ENCODE data around the gene ZMIZ1.

Gene ZMIZ1

GRCh38 chr10:79231908-79232307, 163.1 kb downstream of the ZMIZ1 start:
- peaks cover 0 to 4% of the 10 kb centered on the region in 2 donors for H3K27me3 Mint-ChIP-seq
- ATAC-seq (replicated peaks) (no peak), DNase-seq (no peak)
- H3K27ac Mint-ChIP-seq: no peak overlapping the region
- H3K4me3 Mint-ChIP-seq: no peak overlapping the region
- peaks cover 2 to 3% of the 10 kb centered on the region in 2 donors for H3K36me3 Mint-ChIP-seq
- H3K9me3 Mint-ChIP-seq: no peaks in the 10 kb centered on the region
- peaks cover 30 to 31% of the 10 kb centered on the region in 2 donors for H3K4me1 Mint-ChIP-seq

GRCh38 chr10:79232864-79233263, 164.1 kb downstream of the ZMIZ1 start:
- no peak for DNase-seq
- H3K4me3 Mint-ChIP-seq: no peak overlapping the region
- peak overlapping the region; percentile 25 for H3K27ac Mint-ChIP-seq
- no peak for ATAC-seq (replicated peaks)
- peaks cover 0 to 2% of the 10 kb centered on the region in 2 donors for H3K36me3 Mint-ChIP-seq
- H3K9me3 Mint-ChIP-seq: no peaks in the 10 kb centered on the region
- peaks cover 0 to 4% of the 10 kb centered on the region in 2 donors for H3K27me3 Mint-ChIP-seq
- peaks cover 25 to 29% of the 10 kb centered on the region in 2 donors for H3K4me1 Mint-ChIP-seq

- no peak for DNase-seq
- Mint-ChIP-seq H3K27ac (no peak overlapping the region), H3K36me3 (peaks cover 0 to 2% of the 10 kb centered on the region in 2 donors), H3K4me3 (no peak overlapping the region), H3K4me1 (peaks cover 11 to 17% of the 10 kb centered on the region in 2 donors), H3K9me3 (no peaks in the 10 kb centered on the region), H3K27me3 (peaks cover 0 to 4% of the 10 kb centered on the region in 2 donors)
- ATAC-seq (replicated peaks): no peak
These were observed 165.9 kb downstream of the ZMIZ1 start for GRCh38 chr10:79234391-79235315.

- Mint-ChIP-seq H3K4me1 (peaks cover 9 to 16% of the 10 kb centered on the region in 2 donors), H3K4me3 (no peak overlapping the region), H3K9me3 (no peaks in the 10 kb centered on the region), H3K27me3 (no peaks in the 10 kb centered on the region), H3K27ac (no peak overlapping the region), H3K36me3 (peaks cover 0 to 2% of the 10 kb centered on the region in 2 donors)
- DNase-seq: no peak
- no peak for ATAC-seq (replicated peaks)
These were observed 167.1 kb downstream of the ZMIZ1 start for GRCh38 chr10:79235765-79236432.

GRCh38 chr10:79236433-79236765, 167.6 kb downstream of the ZMIZ1 start:
- Mint-ChIP-seq H3K4me3 (no peak overlapping the region), H3K27ac (no peak overlapping the region)

GRCh38 chr10:79237454-79238157, 168.8 kb downstream of the ZMIZ1 start:
- Mint-ChIP-seq H3K4me3 (no peak overlapping the region), H3K9me3 (no peaks in the 10 kb centered on the region), H3K36me3 (peaks cover 2 to 9% of the 10 kb centered on the region in 2 donors), H3K27me3 (no peaks in the 10 kb centered on the region), H3K27ac (no peak overlapping the region), H3K4me1 (peaks cover 17 to 29% of the 10 kb centered on the region in 2 donors)
- ATAC-seq (replicated peaks) (no peak), DNase-seq (no peak)

More at GRCh38 chr10:79236433-79236765, 167.6 kb downstream of the ZMIZ1 start:
- no peak for ATAC-seq (replicated peaks)
- Mint-ChIP-seq H3K36me3 (peaks cover 2 to 5% of the 10 kb centered on the region in 2 donors), H3K27me3 (no peaks in the 10 kb centered on the region), H3K9me3 (no peaks in the 10 kb centered on the region), H3K4me1 (peaks cover 14 to 21% of the 10 kb centered on the region in 2 donors)
- DNase-seq: no peak

GRCh38 chr10:79238158-79238520, 169.4 kb downstream of the ZMIZ1 start:
- H3K4me3 Mint-ChIP-seq: no peak overlapping the region
- DNase-seq (no peak), ATAC-seq (replicated peaks) (no peak)
- H3K27ac Mint-ChIP-seq: peak overlapping the region; percentile 25
- H3K9me3 Mint-ChIP-seq: no peaks in the 10 kb centered on the region
- H3K4me1 Mint-ChIP-seq: peaks cover 17 to 29% of the 10 kb centered on the region in 2 donors
- peaks cover 2 to 9% of the 10 kb centered on the region in 2 donors for H3K36me3 Mint-ChIP-seq
- H3K27me3 Mint-ChIP-seq: no peaks in the 10 kb centered on the region

GRCh38 chr10:79238606-79239005, 169.8 kb downstream of the ZMIZ1 start:
- Mint-ChIP-seq H3K36me3 (peaks cover 2 to 9% of the 10 kb centered on the region in 2 donors), H3K9me3 (no peaks in the 10 kb centered on the region), H3K4me3 (no peak overlapping the region), H3K27ac (no peak overlapping the region), H3K27me3 (no peaks in the 10 kb centered on the region), H3K4me1 (peaks cover 16 to 29% of the 10 kb centered on the region in 2 donors)
- DNase-seq (no peak), ATAC-seq (replicated peaks) (no peak)

GRCh38 chr10:79239275-79239779, 170.6 kb downstream of the ZMIZ1 start:
- DNase-seq: no peak
- Mint-ChIP-seq H3K27ac (no peak overlapping the region), H3K36me3 (peaks cover 7 to 16% of the 10 kb centered on the region in 2 donors), H3K9me3 (no peaks in the 10 kb centered on the region), H3K4me1 (peaks cover 21 to 36% of the 10 kb centered on the region in 2 donors), H3K27me3 (no peaks in the 10 kb centered on the region), H3K4me3 (no peak overlapping the region)
- no peak for ATAC-seq (replicated peaks)

GRCh38 chr10:79239924-79240581, 171.3 kb downstream of the ZMIZ1 start:
- H3K4me3 Mint-ChIP-seq: no peak overlapping the region
- DNase-seq: no peak

GRCh38 chr10:79241629-79241989, 172.8 kb downstream of the ZMIZ1 start:
- peaks cover 38 to 59% of the 10 kb centered on the region in 2 donors for H3K4me1 Mint-ChIP-seq
- H3K27ac Mint-ChIP-seq: peak overlapping the region; percentile 96
- peak overlapping the region; percentile 85 to 90 for H3K4me3 Mint-ChIP-seq
- no peak for ATAC-seq (replicated peaks)
- H3K36me3 Mint-ChIP-seq: peaks cover 24 to 36% of the 10 kb centered on the region in 2 donors
- H3K27me3 Mint-ChIP-seq: no peaks in the 10 kb centered on the region
- H3K9me3 Mint-ChIP-seq: no peaks in the 10 kb centered on the region
- DNase-seq: no peak

More at GRCh38 chr10:79239924-79240581, 171.3 kb downstream of the ZMIZ1 start:
- Mint-ChIP-seq H3K27me3 (no peaks in the 10 kb centered on the region), H3K36me3 (peaks cover 12 to 23% of the 10 kb centered on the region in 2 donors), H3K27ac (peak overlapping the region; percentile 48), H3K4me1 (peaks cover 27 to 43% of the 10 kb centered on the region in 2 donors), H3K9me3 (no peaks in the 10 kb centered on the region)
- no peak for ATAC-seq (replicated peaks)

- peak overlapping the region; percentile 96 for H3K27ac Mint-ChIP-seq
- H3K27me3 Mint-ChIP-seq: no peaks in the 10 kb centered on the region
- peaks cover 24 to 40% of the 10 kb centered on the region in 2 donors for H3K36me3 Mint-ChIP-seq
- peaks cover 41 to 63% of the 10 kb centered on the region in 2 donors for H3K4me1 Mint-ChIP-seq
- ATAC-seq (replicated peaks) (peak; percentile 48 to 59), DNase-seq (peak; percentile 79)
- H3K4me3 Mint-ChIP-seq: peak overlapping the region; percentile 85 to 90
- H3K9me3 Mint-ChIP-seq: no peaks in the 10 kb centered on the region
These were observed 173.3 kb downstream of the ZMIZ1 start for GRCh38 chr10:79241990-79242619.

GRCh38 chr10:79242620-79243152, 173.9 kb downstream of the ZMIZ1 start:
- Mint-ChIP-seq H3K4me1 (peaks cover 44 to 69% of the 10 kb centered on the region in 2 donors), H3K4me3 (peak overlapping the region; percentile 85 to 90), H3K9me3 (no peaks in the 10 kb centered on the region), H3K27ac (peak overlapping the region; percentile 96), H3K36me3 (peaks cover 25 to 42% of the 10 kb centered on the region in 2 donors), H3K27me3 (no peaks in the 10 kb centered on the region)
- DNase-seq: peak; percentile 80
- ATAC-seq (replicated peaks): peak; percentile 53 to 62

All from stimulated activated naive B cell treated with anti-CD40 and anti-IgM and Interleukin-4, amounts not matched to agents 10 μg/mL and 1 μg/mL and 100 μg/mL, for 72 hours (primary cell).